Endothelial cell of umbilical vein (primary cell): Measurements from ENCODE around the gene ETV6. TPM values are rescaled to one million over a fixed set of nuclear protein-coding genes. Genes with fewer than 3 reads are reported as not detected.

Source experiments
- BruUV-seq: library from RNA; stranded (reverse); fragments of 400-500 nt; replicated peaks from 2 replicates; lab custom pipeline; 2021; lab: Mats Ljungman, UMichigan
- CTCF ChIA-PET: fragments of 300-600, 350-600 bp; sonication (Branson Sonifier 250); formaldehyde crosslinking; loops from one replicate; lab custom pipeline; 2021; ENCODE audit warnings: antibody characterized with exemption, inconsistent platforms; lab: Charles Lee
- POLR2A ChIA-PET: fragments of 300-600, 350-600 bp; sonication (Branson Sonifier 250); formaldehyde crosslinking; loops from one replicate; lab custom pipeline; 2021; ENCODE audit warnings: antibody characterized with exemption, inconsistent platforms; lab: Charles Lee
- DNase-seq: peaks from one replicate; pipeline ENCODE4 v3.0.0-alpha.2; 2011; ENCODE audit warnings: low read depth, low spot score
- FAIRE-seq: peaks from 2 replicates; lab custom pipeline; 2011; peaks lifted over from hg19 to GRCh38; lab: Jason Lieb, UNC
- H2AFZ ChIP-seq: 2 replicates; pipeline ENCODE4 v1.6.0; 2012; ENCODE audit warnings: low read depth, low read length, control low read depth, inconsistent platforms
- H3K27ac ChIP-seq: 2 replicates; pipeline ENCODE4 v1.5.1; 2011; ENCODE audit warnings: low read depth, mild to moderate bottlenecking, control low read depth, low read length, moderate library complexity; ENCODE audit not compliant: insufficient read depth
- H3K27me3 ChIP-seq, 2 experiments: 2 replicates each; pipeline versions ENCODE4 v1.6.0 to v1.6.1; 2011; ENCODE audit warnings: low read length in 2 of 2, mixed read lengths in 1 of 2; ENCODE audit not compliant: control insufficient read depth in 2 of 2, insufficient read depth in 2 of 2
- H3K36me3 ChIP-seq, 2 experiments: 2 replicates in 1 of 2; 3 replicates in 1 of 2; pipeline ENCODE4 v1.5.1; 2011; ENCODE audit warnings: low read length in 2 of 2, mild to moderate bottlenecking in 1 of 2, moderate library complexity in 1 of 2; ENCODE audit not compliant: control insufficient read depth in 2 of 2, insufficient read depth in 2 of 2; ENCODE audit errors: extremely low read depth in 1 of 2
- H3K4me1 ChIP-seq: 3 replicates; pipeline ENCODE4 v1.5.1; 2011; ENCODE audit warnings: mild to moderate bottlenecking, low read length; ENCODE audit not compliant: control insufficient read depth, insufficient read depth; ENCODE audit errors: extremely low read depth
- H3K4me2 ChIP-seq: 2 replicates; pipeline ENCODE4 v1.6.1; 2011; ENCODE audit warnings: low read length, control low read depth, mixed read lengths; ENCODE audit not compliant: insufficient read depth
- H3K4me3 ChIP-seq, 3 experiments: fragments of 200-600 bp in 1 of 3; sonication (generic), shearing (Covaris generic) in 1 of 3; replicated peaks in 1 of 3; 2 replicates each; pipeline ENCODE4 v1.5.1; 2011 to 2016; ENCODE audit warnings: control low read depth in 3 of 3, low read length in 3 of 3, mild to moderate bottlenecking in 2 of 3, inconsistent platforms in 1 of 3, low read depth in 1 of 3, moderate library complexity in 1 of 3; ENCODE audit not compliant: insufficient read depth in 1 of 3
- H3K79me2 ChIP-seq: 2 replicates; pipeline ENCODE4 v1.6.0; 2012; ENCODE audit warnings: low read length, inconsistent platforms; ENCODE audit not compliant: control insufficient read depth, insufficient read depth
- H3K9ac ChIP-seq: replicated peaks from 2 replicates; pipeline ENCODE3; 2011; ENCODE audit warnings: low read length, control low read depth; ENCODE audit not compliant: insufficient read depth; ENCODE audit errors: extremely low read depth
- H3K9me1 ChIP-seq: replicated peaks from 3 replicates; pipeline ENCODE4 v1.6.0; 2011; ENCODE audit warnings: mild to moderate bottlenecking, low read length; ENCODE audit not compliant: control insufficient read depth, insufficient read depth; ENCODE audit errors: extremely low read depth
- H3K9me3 ChIP-seq: replicated peaks from 2 replicates; pipeline ENCODE4 v1.5.1; 2012; ENCODE audit warnings: low read length, inconsistent platforms; ENCODE audit not compliant: control insufficient read depth, insufficient read depth
- H4K20me1 ChIP-seq: replicated peaks from 2 replicates; pipeline ENCODE3; 2011; ENCODE audit warnings: mild to moderate bottlenecking, low read length; ENCODE audit not compliant: control insufficient read depth, insufficient read depth; ENCODE audit errors: extremely low read depth
- CTCF ChIP-seq, 2 donors: IDR thresholded peaks; 1 replicate in 1 of 2; 2 replicates in 1 of 2; pipeline ENCODE4 v1.5.1; 2011; ENCODE audit warnings: low read length in 2 of 2, mild to moderate bottlenecking in 2 of 2, moderate library complexity in 2 of 2, control low read depth in 1 of 2, inconsistent platforms in 1 of 2, low read depth in 1 of 2; ENCODE audit not compliant: insufficient read depth in 1 of 2; ENCODE audit errors: extremely low read depth in 1 of 2
- EZH2 ChIP-seq: IDR thresholded peaks from 2 replicates; pipeline ENCODE4 v1.6.1; 2012; ENCODE audit warnings: borderline replicate concordance, low read depth, mild to moderate bottlenecking, moderate library complexity, low read length, inconsistent platforms; ENCODE audit not compliant: severe bottlenecking
- FOS ChIP-seq: IDR thresholded peaks from 2 replicates; pipeline ENCODE4 v1.6.1; 2011; ENCODE audit warnings: mild to moderate bottlenecking, low read length, moderate library complexity, borderline replicate concordance; ENCODE audit not compliant: insufficient read depth
- JUN ChIP-seq: IDR thresholded peaks from 2 replicates; pipeline ENCODE4 v1.6.1; 2011; ENCODE audit warnings: borderline replicate concordance, low read depth; ENCODE audit not compliant: insufficient read length, insufficient read depth
- MAX ChIP-seq: IDR thresholded peaks from 2 replicates; pipeline ENCODE4 v1.6.1; 2011; ENCODE audit not compliant: insufficient read depth, insufficient read length
- MYC ChIP-seq: IDR thresholded peaks from one replicate; pipeline ENCODE4 v1.6.1; 2011; ENCODE audit warnings: mild to moderate bottlenecking, low read depth, low read length
- POLR2A ChIP-seq: IDR thresholded peaks from 2 replicates; pipeline ENCODE4 v1.6.1; 2012; ENCODE audit warnings: low read depth, mild to moderate bottlenecking, control low read depth, low read length
- POLR2AphosphoS5 ChIP-seq: IDR thresholded peaks from 2 replicates; pipeline ENCODE4 v1.6.1; 2012; ENCODE audit warnings: low read depth, mild to moderate bottlenecking, control low read depth, low read length, moderate library complexity; ENCODE audit not compliant: insufficient read depth
- dilution Hi-C: fragments of 300-500 bp; cut with MboI; formaldehyde crosslinking; loops from one replicate; pipeline ENCODE4 v1.15.0; 2019; ENCODE audit warnings: low sequenced_read_pairs; ENCODE audit not compliant: extremely low pct_ligation_motif_present
- intact Hi-C: fragments of 100-400 bp; cut with micrococcal nuclease; formaldehyde crosslinking; loops from one replicate; pipeline ENCODE4 v1.10.0; 2022
- polyA plus RNA-seq, 4 experiments: library from polyadenylated mRNA; depleted of rRNA in 3 of 4; stranded (reverse) in 3 of 4; unstranded in 1 of 4; fragments of >200 nt; gene quantifications; 2 replicates each; pipeline versions ENCODE4 v1.2.1 to v1.2.3, GENCODE V29; 2011 to 2012; ENCODE audit warnings: missing spikeins in 1 of 4
- total RNA-seq: library from RNA; stranded (reverse); gene quantifications from 2 replicates; pipeline ENCODE4 v1.2.3, GENCODE V29; 2021

ETV6 gene
- total and polyA plus RNA-seq, 2 donors (not counting 3 experiments of a cell fraction or from before 2014, with no cell fraction given): 15.9 to 57.1 TPM

DNA sequence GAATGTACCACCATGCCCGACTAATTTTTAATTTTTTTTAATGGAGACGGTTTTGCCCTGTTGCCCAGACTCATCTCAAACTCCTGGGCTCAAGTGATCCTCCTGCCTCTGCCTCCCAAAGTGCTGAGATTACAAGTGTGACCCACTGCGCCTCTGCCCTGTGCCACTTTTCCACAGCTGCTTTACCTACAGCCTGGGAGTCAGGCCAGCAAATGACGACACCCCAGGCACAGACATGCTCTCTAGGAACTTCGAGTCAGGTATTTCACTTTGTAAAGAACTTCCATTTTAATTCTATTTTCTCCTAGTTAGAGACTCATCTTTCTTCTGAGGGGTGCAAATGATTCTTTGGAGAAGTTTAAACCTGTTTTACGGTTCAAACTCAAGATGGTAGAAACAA lies 89.0 kb downstream of the ETV6 start:
- Histone ChIP-seq H3K9ac (no peak overlapping the region), H4K20me1 (no peaks in the 10 kb centered on the region), H3K9me1 (no peaks in the 10 kb centered on the region), H3K36me3 (no peaks in the 10 kb centered on the region), H2AFZ (no peak overlapping the region), H3K79me2 (peaks cover 56% of the 10 kb centered on the region), H3K4me3 (no peak overlapping the region), H3K27ac (no peak overlapping the region), H3K4me1 (peaks cover 12% of the 10 kb centered on the region), H3K4me2 (no peak overlapping the region), H3K27me3 (no peaks in the 10 kb centered on the region), H3K9me3 (no peaks in the 10 kb centered on the region)
- CTCF ChIA-PET: no interaction called here
- no TSS peak for BruUV-seq
- TF ChIP-seq FOS (no peak), POLR2AphosphoS5 (no peak), POLR2A (no peak), MYC (no peak), CTCF (IDR thresholded peaks at IDR 0.05; ENCODE audit: extremely low read depth in 1 of 2, insufficient read depth in 1 of 2, low read depth in 1 of 2, low read length in 2 of 2) (no peak), JUN (no peak), MAX (no peak), EZH2 (no peak)
- intact Hi-C loops (no loop called here), dilution Hi-C loops (no loop called here)
- no peak for FAIRE-seq
- POLR2A ChIA-PET: no interaction called here
- no peak for DNase-seq
